ENCODE measurements around the gene TNPO3.

The TNPO3 gene

DNA sequence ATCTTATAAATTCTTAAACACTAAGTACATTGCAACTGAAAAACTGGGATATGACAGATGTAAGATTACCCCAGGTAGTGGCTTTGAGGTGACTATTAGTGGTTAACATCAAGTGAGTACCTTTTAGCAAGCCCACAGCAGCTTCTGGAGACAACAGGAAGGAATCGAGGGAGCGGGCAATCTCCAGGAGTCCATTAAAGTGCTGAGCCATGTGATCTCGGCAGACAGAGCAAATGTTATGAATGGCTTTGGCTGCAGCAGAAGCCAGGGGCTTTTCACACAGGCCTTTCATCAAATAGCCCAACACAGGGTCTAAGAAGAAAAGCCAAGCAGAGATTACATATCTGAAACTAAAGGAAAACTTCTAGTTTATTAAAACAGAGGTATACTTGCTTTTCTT, 68.3 kb downstream of the TNPO3 start:
- Histone ChIP-seq H3K4me1 (ENCODE audit: control insufficient read depth, insufficient read depth, low read length) (no peaks in the 10 kb centered on the region), H3K9ac (ENCODE audit: low read depth, low read length) (no peak overlapping the region), H3K36me3 (ENCODE audit: insufficient read depth, low read length) (peaks cover 36% of the 10 kb centered on the region), H3K4me3 (ENCODE audit: low read length) (no peak overlapping the region), H3K4me2 (ENCODE audit: low read length) (no peak overlapping the region), H3K9me3 (replicated peaks; ENCODE audit: low read length) (no peaks in the 10 kb centered on the region), H3K27me3 (ENCODE audit: control insufficient read depth, insufficient read depth, low read length) (no peaks in the 10 kb centered on the region)

DNA sequence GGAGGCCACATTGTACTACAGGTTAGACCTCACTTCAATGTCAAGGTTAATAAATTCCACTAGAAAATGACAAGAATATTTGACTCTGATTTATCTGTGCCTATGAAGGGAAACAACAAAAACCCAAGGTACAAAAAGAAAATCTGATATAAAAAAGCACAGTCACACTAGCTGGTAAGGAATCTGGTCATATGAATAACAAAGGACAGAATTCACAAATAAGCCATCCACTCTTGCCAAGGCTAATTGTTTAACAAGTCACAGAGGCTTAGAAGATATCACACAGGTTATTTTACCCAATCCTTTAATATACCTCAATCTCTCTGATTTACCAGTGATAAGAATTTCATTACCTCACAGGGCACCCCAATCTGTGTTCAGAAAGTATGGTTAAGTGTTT, 69.3 kb downstream of the TNPO3 start:
- no peak overlapping the region for H3K9ac ChIP-seq (ENCODE audit: low read depth, low read length)
- no peaks in the 10 kb centered on the region for H3K27me3 ChIP-seq (ENCODE audit: control insufficient read depth, insufficient read depth, low read length)
- H3K36me3 ChIP-seq (ENCODE audit: insufficient read depth, low read length), result peaks cover 41% of the 10 kb centered on the region
- H3K4me1 ChIP-seq (ENCODE audit: control insufficient read depth, insufficient read depth, low read length), result no peaks in the 10 kb centered on the region
- no peak overlapping the region for H3K4me2 ChIP-seq (ENCODE audit: low read length)
- H3K9me3 ChIP-seq (replicated peaks; ENCODE audit: low read length), result no peaks in the 10 kb centered on the region
- H3K4me3 ChIP-seq (ENCODE audit: low read length), result no peak overlapping the region

DNA sequence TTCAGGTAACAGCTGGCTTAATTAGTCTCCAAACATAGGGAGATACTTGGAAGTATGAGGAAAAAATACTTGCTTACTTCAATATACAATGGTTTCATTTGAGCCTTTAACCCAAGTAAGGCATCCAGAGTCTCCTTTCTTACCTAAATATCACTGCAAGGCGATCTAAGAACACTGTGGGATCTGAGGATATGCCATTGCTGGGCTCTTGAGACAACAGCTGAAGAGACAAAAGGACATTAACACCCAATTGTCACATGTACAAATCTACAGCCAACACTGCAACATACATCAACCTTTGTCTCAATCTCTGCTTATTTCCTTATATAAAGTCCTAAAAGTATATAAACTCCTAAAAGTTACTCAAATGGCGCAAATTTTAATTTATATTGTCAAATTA, 72.8 kb downstream of the TNPO3 start:
- H3K4me2 ChIP-seq (ENCODE audit: low read length), result no peak overlapping the region
- no peaks in the 10 kb centered on the region for H3K4me1 ChIP-seq (ENCODE audit: control insufficient read depth, insufficient read depth, low read length)
- H3K9me3 ChIP-seq (replicated peaks; ENCODE audit: low read length), result no peaks in the 10 kb centered on the region
- H3K36me3 ChIP-seq (ENCODE audit: insufficient read depth, low read length), result peaks cover 53% of the 10 kb centered on the region
- H3K4me3 ChIP-seq (ENCODE audit: low read length), result no peak overlapping the region
- H3K9ac ChIP-seq (ENCODE audit: low read depth, low read length), result no peak overlapping the region
- H3K27me3 ChIP-seq (ENCODE audit: control insufficient read depth, insufficient read depth, low read length), result no peaks in the 10 kb centered on the region

DNA sequence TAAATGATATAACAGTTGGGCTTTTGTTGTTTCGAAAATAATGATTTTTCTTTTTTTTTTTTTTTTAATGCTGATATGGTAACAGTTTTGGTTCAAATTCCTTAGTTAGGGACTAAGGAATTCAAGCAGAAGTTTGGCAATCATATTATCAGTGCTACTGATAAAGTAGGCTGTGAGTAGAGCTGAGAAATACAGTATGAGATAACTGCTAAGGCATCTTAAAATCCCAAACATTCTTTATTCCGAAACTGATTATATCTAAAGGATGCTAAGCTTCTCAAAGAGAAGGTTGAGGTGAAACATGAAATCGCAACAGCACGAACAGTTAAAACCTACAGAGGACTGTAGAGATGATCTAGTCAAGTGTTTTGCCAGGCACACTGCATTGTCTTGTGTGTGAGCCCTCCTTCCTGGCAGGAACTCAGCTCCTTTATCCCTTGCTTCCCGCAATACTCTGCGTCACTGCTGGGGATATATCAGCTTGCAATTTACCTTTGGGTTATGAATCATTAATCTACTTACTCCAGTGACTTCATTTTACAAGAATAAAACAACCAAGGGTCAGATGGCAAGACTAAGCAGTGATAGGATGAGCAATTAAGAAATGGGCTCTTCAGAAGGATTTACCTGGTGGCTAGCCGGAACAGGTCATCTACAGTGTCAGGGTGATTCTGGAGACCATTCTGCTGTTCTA, 80.5 kb downstream of the TNPO3 start:
- Histone ChIP-seq H3K4me1 (ENCODE audit: control insufficient read depth, insufficient read depth, low read length) (no peaks in the 10 kb centered on the region), H3K4me3 (ENCODE audit: low read length) (no peak overlapping the region), H3K27me3 (ENCODE audit: control insufficient read depth, insufficient read depth, low read length) (no peaks in the 10 kb centered on the region), H3K9me3 (replicated peaks; ENCODE audit: low read length) (no peaks in the 10 kb centered on the region), H3K9ac (ENCODE audit: low read depth, low read length) (no peak overlapping the region), H3K36me3 (ENCODE audit: insufficient read depth, low read length) (peaks cover 78% of the 10 kb centered on the region), H3K4me2 (ENCODE audit: low read length) (no peak overlapping the region)

DNA sequence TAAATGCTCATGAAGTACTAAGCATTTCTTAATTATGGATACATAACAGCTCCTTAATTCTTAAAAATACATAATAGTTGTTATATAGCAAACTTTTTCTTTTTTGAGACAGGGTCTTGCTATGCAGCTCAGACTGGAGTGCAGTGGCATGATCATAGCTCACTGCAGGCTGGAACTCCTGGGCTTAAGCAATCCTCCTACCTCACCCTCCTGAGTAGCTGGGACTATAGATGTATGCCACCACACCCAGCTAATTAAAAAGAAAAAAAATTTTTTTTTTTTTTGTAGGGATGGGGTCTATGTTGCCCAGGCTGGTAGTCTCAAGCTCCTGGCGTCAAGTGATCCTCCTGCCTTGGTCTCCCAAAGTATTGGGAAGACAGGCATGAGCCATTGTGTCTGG, 86.3 kb downstream of the TNPO3 start:
- Histone ChIP-seq H3K36me3 (ENCODE audit: insufficient read depth, low read length) (peaks cover 69% of the 10 kb centered on the region), H3K9ac (ENCODE audit: low read depth, low read length) (no peak overlapping the region), H3K4me2 (ENCODE audit: low read length) (no peak overlapping the region), H3K27me3 (ENCODE audit: control insufficient read depth, insufficient read depth, low read length) (no peaks in the 10 kb centered on the region), H3K4me3 (ENCODE audit: low read length) (no peak overlapping the region), H3K9me3 (replicated peaks; ENCODE audit: low read length) (no peaks in the 10 kb centered on the region), H3K4me1 (ENCODE audit: control insufficient read depth, insufficient read depth, low read length) (peaks cover 2% of the 10 kb centered on the region)

DNA sequence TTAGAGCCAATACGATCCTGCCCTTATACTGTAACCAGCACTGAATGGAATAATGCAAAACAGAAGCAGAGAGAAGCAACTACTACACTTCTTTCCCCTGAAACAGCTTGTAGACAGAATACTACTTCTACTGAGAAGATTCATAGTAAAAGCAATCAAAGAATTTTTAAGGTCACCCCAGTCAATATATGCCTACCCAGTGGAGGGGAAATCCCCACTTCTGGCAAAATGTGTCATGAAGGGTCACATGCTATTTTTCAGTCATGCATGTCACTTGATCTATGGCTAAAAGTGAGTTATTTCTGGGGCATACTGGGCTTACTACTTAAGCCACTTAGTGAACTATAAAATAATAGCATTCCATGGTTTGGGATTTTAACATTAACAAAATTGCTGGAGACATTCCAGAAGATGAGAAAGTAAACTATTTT, 91.6 kb downstream of the TNPO3 start:
- H3K4me2 ChIP-seq (ENCODE audit: low read length), result no peak overlapping the region

DNA sequence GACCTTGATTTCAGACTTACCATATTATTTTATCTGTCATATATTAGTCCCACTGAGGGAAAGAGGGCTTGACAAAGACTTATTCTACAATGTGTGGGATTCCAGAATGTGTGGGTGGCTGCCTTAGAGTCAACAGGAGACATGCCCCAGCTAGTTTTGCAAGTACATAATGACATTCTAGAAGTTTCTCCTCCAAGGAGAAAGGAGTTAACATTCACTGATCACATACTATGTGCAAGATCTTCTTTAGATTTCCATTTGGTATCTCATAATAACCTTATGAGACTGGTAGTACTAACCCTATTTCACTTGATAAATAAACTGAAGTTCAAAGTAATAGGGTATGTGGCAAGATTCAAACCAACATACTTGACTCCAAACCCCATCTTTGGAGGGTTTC, 92.0 kb downstream of the TNPO3 start:
- no peaks in the 10 kb centered on the region for H3K27me3 ChIP-seq (ENCODE audit: control insufficient read depth, insufficient read depth, low read length)
- H3K4me2 ChIP-seq (ENCODE audit: low read length), result no peak overlapping the region
- peaks cover 57% of the 10 kb centered on the region for H3K36me3 ChIP-seq (ENCODE audit: insufficient read depth, low read length)
- H3K9me3 ChIP-seq (replicated peaks; ENCODE audit: low read length), result no peaks in the 10 kb centered on the region
- H3K4me1 ChIP-seq (ENCODE audit: control insufficient read depth, insufficient read depth, low read length), result peaks cover 11% of the 10 kb centered on the region
- H3K4me3 ChIP-seq (ENCODE audit: low read length), result no peak overlapping the region
- H3K9ac ChIP-seq (ENCODE audit: low read depth, low read length), result no peak overlapping the region

More for the DNA sequence above, 91.6 kb downstream of the TNPO3 start:
- Histone ChIP-seq H3K27me3 (ENCODE audit: control insufficient read depth, insufficient read depth, low read length) (no peaks in the 10 kb centered on the region), H3K4me3 (ENCODE audit: low read length) (no peak overlapping the region), H3K4me1 (ENCODE audit: control insufficient read depth, insufficient read depth, low read length) (peaks cover 11% of the 10 kb centered on the region), H3K9ac (ENCODE audit: low read depth, low read length) (no peak overlapping the region), H3K9me3 (replicated peaks; ENCODE audit: low read length) (no peaks in the 10 kb centered on the region), H3K36me3 (ENCODE audit: insufficient read depth, low read length) (peaks cover 56% of the 10 kb centered on the region)

DNA sequence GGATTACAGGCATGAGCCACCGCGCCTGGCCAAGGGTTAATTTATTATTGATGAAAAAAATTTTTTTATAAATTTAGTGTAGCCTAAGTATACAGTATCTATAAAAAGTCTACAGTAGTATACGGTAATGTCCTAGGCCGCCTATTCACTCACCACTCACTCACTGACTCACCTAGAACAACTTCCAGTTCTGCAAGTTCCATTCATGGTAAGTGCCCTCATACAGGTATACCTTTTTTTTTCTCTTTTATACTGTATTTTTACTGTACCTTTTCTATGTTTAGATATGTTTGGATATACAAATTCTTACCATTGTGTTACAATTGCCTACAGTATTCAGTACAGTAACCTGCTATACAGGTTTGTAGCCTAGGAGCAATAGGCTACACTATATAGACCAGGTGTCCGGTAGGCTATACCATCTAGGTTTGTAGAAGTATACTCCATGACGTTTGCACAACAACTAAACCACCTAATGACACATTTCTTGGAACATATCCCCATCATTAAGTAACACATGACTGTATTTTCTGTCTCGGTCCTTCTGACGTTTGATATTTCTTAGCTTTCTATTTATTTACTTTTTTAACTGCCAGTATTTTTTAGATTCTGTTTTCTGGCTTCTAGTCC, 93.8 kb downstream of the TNPO3 start:
- Histone ChIP-seq H3K4me1 (ENCODE audit: control insufficient read depth, insufficient read depth, low read length) (peaks cover 11% of the 10 kb centered on the region), H3K9me3 (replicated peaks; ENCODE audit: low read length) (no peaks in the 10 kb centered on the region), H3K36me3 (ENCODE audit: insufficient read depth, low read length) (peaks cover 58% of the 10 kb centered on the region), H3K9ac (ENCODE audit: low read depth, low read length) (no peak overlapping the region), H3K27me3 (ENCODE audit: control insufficient read depth, insufficient read depth, low read length) (no peaks in the 10 kb centered on the region), H3K4me2 (ENCODE audit: low read length) (no peak overlapping the region), H3K4me3 (ENCODE audit: low read length) (no peak overlapping the region)

DNA sequence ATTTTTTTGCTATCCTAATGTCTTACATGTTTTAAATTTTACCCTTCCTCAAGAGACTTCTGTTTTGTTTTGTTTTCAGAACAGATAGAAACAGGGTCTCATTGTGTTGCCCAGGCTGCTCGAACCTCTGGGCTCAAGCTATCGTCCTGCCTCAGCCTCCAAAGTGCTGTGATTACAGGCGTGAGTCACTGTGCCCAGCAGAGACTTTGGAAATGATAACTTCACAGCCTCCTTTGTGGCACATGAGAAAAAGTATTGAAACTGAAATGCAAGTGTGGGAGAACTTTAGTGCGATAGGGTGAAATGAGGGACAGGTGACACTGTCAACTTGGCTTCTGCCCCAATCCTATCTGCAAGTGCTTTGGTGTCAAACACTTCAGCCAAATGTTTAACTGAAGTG, 95.6 kb downstream of the TNPO3 start:
- H3K9ac ChIP-seq (ENCODE audit: low read depth, low read length), result no peak overlapping the region
- no peak overlapping the region for H3K4me2 ChIP-seq (ENCODE audit: low read length)
- H3K4me3 ChIP-seq (ENCODE audit: low read length), result no peak overlapping the region
- no peaks in the 10 kb centered on the region for H3K27me3 ChIP-seq (ENCODE audit: control insufficient read depth, insufficient read depth, low read length)
- H3K4me1 ChIP-seq (ENCODE audit: control insufficient read depth, insufficient read depth, low read length), result peaks cover 11% of the 10 kb centered on the region
- H3K9me3 ChIP-seq (replicated peaks; ENCODE audit: low read length), result no peaks in the 10 kb centered on the region
- peaks cover 50% of the 10 kb centered on the region for H3K36me3 ChIP-seq (ENCODE audit: insufficient read depth, low read length)

DNA sequence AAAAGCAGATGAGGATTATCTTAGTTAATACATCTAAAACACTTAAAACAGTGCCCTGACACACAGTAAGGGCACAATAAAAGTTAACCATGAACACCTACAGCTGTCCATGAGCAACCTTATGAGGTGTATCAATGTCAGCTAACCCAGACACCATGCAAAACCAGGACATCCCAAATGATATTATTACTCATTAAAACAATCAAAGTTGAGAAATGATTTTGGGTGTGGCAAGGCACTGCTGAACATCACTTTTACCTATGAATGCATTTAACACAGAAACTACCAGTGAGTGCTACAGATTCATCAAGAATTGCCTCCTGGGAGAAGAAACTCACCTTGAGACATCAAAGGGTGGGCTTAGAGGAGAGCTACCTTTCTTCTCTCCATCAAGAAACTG, 98.9 kb downstream of the TNPO3 start:
- Histone ChIP-seq H3K4me3 (ENCODE audit: low read length) (no peak overlapping the region), H3K4me1 (ENCODE audit: control insufficient read depth, insufficient read depth, low read length) (no peaks in the 10 kb centered on the region)

DNA sequence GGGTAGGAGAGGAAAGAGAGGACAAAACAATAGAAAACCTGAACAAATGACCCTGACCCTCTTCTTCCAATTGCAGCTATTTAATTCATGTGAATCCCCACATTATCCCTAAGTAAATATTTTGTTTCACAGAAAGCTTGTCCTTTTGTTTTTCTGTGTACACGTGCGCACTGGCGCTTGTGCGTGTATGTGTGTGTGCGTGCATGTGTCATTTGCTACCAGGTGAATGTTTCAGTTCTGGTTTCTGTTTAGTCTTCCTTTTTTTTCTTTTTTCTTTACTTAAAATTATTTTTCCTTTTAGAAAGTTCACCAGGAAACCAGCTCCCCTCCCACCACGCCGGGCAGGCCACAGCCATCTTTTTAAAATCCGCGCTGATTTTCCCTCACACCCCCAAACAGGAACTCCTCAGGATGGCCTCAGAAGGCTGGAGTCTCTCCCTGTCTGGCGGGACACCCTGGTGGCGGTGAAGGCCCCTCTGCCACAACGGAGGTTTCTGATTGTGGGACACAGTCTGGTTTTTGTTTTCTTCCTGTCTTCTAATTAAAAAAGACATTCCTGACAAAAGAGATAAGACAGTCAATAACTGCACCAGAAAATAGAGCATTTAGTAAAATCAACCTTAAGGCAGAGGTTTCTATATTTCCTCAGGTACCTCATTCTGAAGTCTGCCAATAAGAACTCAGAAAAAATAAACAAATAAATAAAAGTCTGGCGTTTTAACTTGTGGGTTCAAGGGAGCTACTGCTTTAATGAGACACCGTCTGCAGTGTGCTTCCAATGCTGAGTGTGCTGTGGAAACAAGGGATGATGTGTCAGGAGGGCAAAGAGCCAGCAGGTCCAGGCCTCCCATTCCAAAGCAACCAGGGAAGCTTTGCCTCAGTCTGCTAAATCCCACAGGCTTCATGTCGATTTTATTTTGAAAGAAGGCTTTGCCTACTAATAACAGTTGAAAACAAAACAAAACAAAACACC, 99.8 kb downstream of the TNPO3 start:
- Histone ChIP-seq H3K36me3 (ENCODE audit: insufficient read depth, low read length) (peaks cover 61% of the 10 kb centered on the region), H3K4me3 (ENCODE audit: low read length) (no peak overlapping the region), H3K4me2 (ENCODE audit: low read length) (no peak overlapping the region), H3K9me3 (replicated peaks; ENCODE audit: low read length) (no peaks in the 10 kb centered on the region), H3K9ac (ENCODE audit: low read depth, low read length) (no peak overlapping the region), H3K4me1 (ENCODE audit: control insufficient read depth, insufficient read depth, low read length) (no peaks in the 10 kb centered on the region), H3K27me3 (ENCODE audit: control insufficient read depth, insufficient read depth, low read length) (no peaks in the 10 kb centered on the region)

More for the DNA sequence above, 98.9 kb downstream of the TNPO3 start:
- no peak overlapping the region for H3K9ac ChIP-seq (ENCODE audit: low read depth, low read length)
- peaks cover 61% of the 10 kb centered on the region for H3K36me3 ChIP-seq (ENCODE audit: insufficient read depth, low read length)
- no peaks in the 10 kb centered on the region for H3K9me3 ChIP-seq (replicated peaks; ENCODE audit: low read length)
- H3K4me2 ChIP-seq (ENCODE audit: low read length), result no peak overlapping the region
- no peaks in the 10 kb centered on the region for H3K27me3 ChIP-seq (ENCODE audit: control insufficient read depth, insufficient read depth, low read length)

Measured in skeletal muscle satellite cell (primary cell).